IMR-90 (cell line): ENCODE measurements around the gene CFAP61. TPM values are rescaled to one million over a fixed set of nuclear protein-coding genes. Genes with fewer than 3 reads are reported as not detected.

Source experiments
- ATAC-seq: fragments of 200-7000 bp; cut with Tn5 transposase; 2 replicates; pipeline ENCODE4 v1.9.1; 2020; ENCODE audit warnings: low read depth, mild to moderate bottlenecking, moderate library complexity
- BruUV-seq: library from RNA; stranded (reverse); fragments of 400-500 nt; replicated peaks from 2 replicates; lab custom pipeline; 2021; lab: Mats Ljungman, UMichigan
- CTCF ChIA-PET: fragments of 300-600 bp; formaldehyde crosslinking; extraction: SDS; loops from one replicate; lab custom pipeline; 2021; ENCODE audit warnings: antibody characterized with exemption; lab: Yijun Ruan, JAX
- POLR2A ChIA-PET: fragments of 300-600 bp; sonication (Branson Sonifier 250); formaldehyde crosslinking; loops from one replicate; lab custom pipeline; 2022; ENCODE audit warnings: antibody characterized with exemption; ENCODE audit not compliant: unreplicated experiment; lab: Charles Lee
- DNase-seq: peaks from one replicate; pipeline ENCODE4 v3.0.0; 2013
- H2AFZ ChIP-seq: replicated peaks from 2 replicates; pipeline ENCODE3; 2013; ENCODE audit warnings: low read length, mild to moderate bottlenecking; ENCODE audit not compliant: poor library complexity
- H2AK5ac ChIP-seq: 2 replicates; pipeline ENCODE4 v1.6.1; 2013; ENCODE audit warnings: low read depth, low read length, inconsistent platforms
- H2AK9ac ChIP-seq: replicated peaks from 2 replicates; pipeline ENCODE3; 2013; ENCODE audit warnings: mild to moderate bottlenecking, low read depth, low read length, moderate library complexity; ENCODE audit not compliant: poor library complexity
- H2BK120ac ChIP-seq: 2 replicates; pipeline ENCODE4 v1.6.1; 2013; ENCODE audit warnings: low read depth, low read length, inconsistent platforms
- H2BK15ac ChIP-seq: 3 replicates; pipeline ENCODE4 v1.6.1; 2013; ENCODE audit warnings: low read depth, low read length, inconsistent platforms
- H2BK20ac ChIP-seq: 2 replicates; pipeline ENCODE4 v1.6.1; 2013; ENCODE audit warnings: low read depth, mild to moderate bottlenecking, inconsistent platforms, low read length, moderate library complexity
- H2BK5ac ChIP-seq: 2 replicates; pipeline ENCODE4 v1.6.1; 2013; ENCODE audit warnings: mild to moderate bottlenecking, low read depth, low read length, inconsistent platforms; ENCODE audit not compliant: poor library complexity, severe bottlenecking
- H3K14ac ChIP-seq: replicated peaks from 2 replicates; pipeline ENCODE4 v1.6.1; 2013; ENCODE audit warnings: low read depth, low read length, inconsistent platforms
- H3K18ac ChIP-seq: 2 replicates; pipeline ENCODE4 v1.6.1; 2013; ENCODE audit warnings: low read depth, low read length, control low read depth
- H3K23ac ChIP-seq: 2 replicates; pipeline ENCODE4 v1.6.1; 2013; ENCODE audit warnings: low read depth, low read length, inconsistent platforms
- H3K27ac ChIP-seq: 2 replicates; pipeline ENCODE4 v1.5.1; 2013; ENCODE audit warnings: mild to moderate bottlenecking, control low read depth, low read length; ENCODE audit not compliant: insufficient read depth
- H3K27me3 ChIP-seq: 2 replicates; pipeline ENCODE4 v1.6.1; 2013; ENCODE audit warnings: low read length; ENCODE audit not compliant: control insufficient read depth, insufficient read depth
- H3K36me3 ChIP-seq: 2 replicates; pipeline ENCODE4 v1.6.1; 2013; ENCODE audit warnings: low read length, mixed read lengths; ENCODE audit not compliant: control insufficient read depth, insufficient read depth
- H3K4ac ChIP-seq: 2 replicates; pipeline ENCODE4 v1.6.1; 2013; ENCODE audit warnings: low read depth, low read length, inconsistent platforms
- H3K4me1 ChIP-seq: 2 replicates; pipeline ENCODE4 v1.6.1; 2013; ENCODE audit warnings: low read length, mixed read lengths; ENCODE audit not compliant: control insufficient read depth, insufficient read depth
- H3K4me2 ChIP-seq: 2 replicates; pipeline ENCODE4 v1.6.1; 2013; ENCODE audit warnings: low read depth, mild to moderate bottlenecking, control low read depth, low read length, moderate library complexity
- H3K4me3 ChIP-seq: 2 replicates; pipeline ENCODE4 v1.5.1; 2013; ENCODE audit warnings: low read depth, mild to moderate bottlenecking, control low read depth, low read length, moderate library complexity; ENCODE audit not compliant: insufficient read depth
- H3K56ac ChIP-seq: 2 replicates; pipeline ENCODE4 v1.6.1; 2013; ENCODE audit warnings: low read length, inconsistent platforms; ENCODE audit not compliant: insufficient read depth; ENCODE audit errors: extremely low read depth
- H3K79me1 ChIP-seq, 2 experiments: 2 replicates each; pipeline ENCODE4 v1.6.1; 2013; ENCODE audit warnings: low read length in 2 of 2, inconsistent platforms in 1 of 2, low read depth in 1 of 2
- H3K9ac ChIP-seq: 2 replicates; pipeline ENCODE4 v1.6.1; 2013; ENCODE audit warnings: low read depth, low read length, control low read depth
- H3K9me1 ChIP-seq: 2 replicates; pipeline ENCODE4 v1.6.1; 2013; ENCODE audit warnings: low read length, inconsistent platforms; ENCODE audit not compliant: insufficient read depth
- H3K9me3 ChIP-seq: 2 replicates; pipeline ENCODE4 v1.6.1; 2013; ENCODE audit warnings: low read length; ENCODE audit not compliant: control insufficient read depth, insufficient read depth
- H4K20me1 ChIP-seq: 2 replicates; pipeline ENCODE4 v1.6.1; 2013; ENCODE audit warnings: low read length, inconsistent platforms; ENCODE audit not compliant: insufficient read depth
- H4K5ac ChIP-seq: 2 replicates; pipeline ENCODE4 v1.6.1; 2013; ENCODE audit warnings: mild to moderate bottlenecking, low read depth, low read length, control low read depth
- H4K8ac ChIP-seq, 2 experiments: 2 replicates each; pipeline ENCODE4 v1.6.1; 2013; ENCODE audit warnings: low read depth in 2 of 2, low read length in 2 of 2, control low read depth in 1 of 2, inconsistent platforms in 1 of 2
- H4K91ac ChIP-seq: 2 replicates; pipeline ENCODE4 v1.6.1; 2013; ENCODE audit warnings: low read depth, low read length, inconsistent platforms; ENCODE audit not compliant: insufficient read depth
- BHLHE40 ChIP-seq: fragments of 150-350 bp; IDR thresholded peaks from 2 replicates; pipeline ENCODE4 v1.6.1; 2016; ENCODE audit warnings: mild to moderate bottlenecking, low read depth, low read length
- CHD1 ChIP-seq: IDR thresholded peaks from 2 replicates; pipeline ENCODE4 v1.6.1; 2012; ENCODE audit warnings: low read depth, low read length, improper control_type of control experiment
- MAZ ChIP-seq: IDR thresholded peaks from 2 replicates; pipeline ENCODE4 v1.6.1; 2012; ENCODE audit warnings: low read depth, mild to moderate bottlenecking, low read length, improper control_type of control experiment, moderate library complexity, borderline replicate concordance
- MXI1 ChIP-seq: IDR thresholded peaks from 2 replicates; pipeline ENCODE4 v1.6.1; 2012; ENCODE audit warnings: low read depth, mild to moderate bottlenecking, low read length, moderate library complexity, borderline replicate concordance
- NFE2L2 ChIP-seq: fragments of 150-350 bp; IDR thresholded peaks from 2 replicates; pipeline ENCODE4 v1.6.1; 2016; ENCODE audit warnings: low read depth, mild to moderate bottlenecking, low read length
- RCOR1 ChIP-seq: IDR thresholded peaks from 2 replicates; pipeline ENCODE4 v1.6.1; 2012; ENCODE audit warnings: mild to moderate bottlenecking, low read length, improper control_type of control experiment; ENCODE audit not compliant: insufficient replicate concordance
- RFX5 ChIP-seq: IDR thresholded peaks from 2 replicates; pipeline ENCODE4 v1.8.0; 2012; ENCODE audit warnings: low read depth, mild to moderate bottlenecking, low read length, moderate library complexity
- SMC3 ChIP-seq: fragments of 150-350 bp; IDR thresholded peaks from 2 replicates; pipeline ENCODE4 v1.6.1; 2016; ENCODE audit warnings: low read depth, mild to moderate bottlenecking, antibody characterized with exemption, low read length, moderate library complexity
- WGBS, 2 experiments: methylation state at CpG; one replicate each; pipeline versions ENCODE4 v1.1.5 to v1.1.7; 2013; ENCODE audit warnings: missing lambda C conversion rate in 2 of 2; ENCODE audit not compliant: insufficient read length in 1 of 2; ENCODE audit errors: extremely low coverage in 2 of 2; 5-methylcytosine and 5-hydroxymethylcytosine counted together
- dilution Hi-C: fragments of 300-500 bp; cut with HindIII; formaldehyde crosslinking; loops from one replicate; pipeline ENCODE4 v1.14.3; 2018; ENCODE audit warnings: low sequenced_read_pairs; ENCODE audit not compliant: unreplicated experiment
- in situ Hi-C: fragments of 300-500 bp; cut with MboI; formaldehyde crosslinking; loops from 3 replicates; pipeline ENCODE4 v1.14.3; 2019; ENCODE audit warnings: low sequenced_read_pairs, inconsistent platforms, mixed read lengths
- intact Hi-C: fragments of 100-400 bp; cut with micrococcal nuclease; formaldehyde crosslinking; loops from 2 replicates; pipeline ENCODE4 v1.10.0; 2022
- polyA plus RNA-seq, 3 experiments: library from polyadenylated mRNA; depleted of rRNA; stranded (reverse); fragments of >200 nt; gene quantifications; 2 replicates each; pipeline ENCODE4 v1.2.3, GENCODE V29; 2012; ENCODE audit warnings: low replicate concordance in 1 of 3
- total RNA-seq: library from RNA; depleted of rRNA; stranded (reverse); fragments of >200 nt; gene quantifications from 2 replicates; pipeline ENCODE4 v1.2.3, GENCODE V29; 2012
- TF ChIP-seq, protein P1 (sequence below): fragments of 150-350 bp; IDR thresholded peaks from 2 replicates; pipeline ENCODE4 v1.6.1; 2017; ENCODE audit warnings: mild to moderate bottlenecking, antibody characterized with exemption, low read length, low read depth
- TF ChIP-seq, protein P2 (sequence below): fragments of 150-350 bp; IDR thresholded peaks from 2 replicates; pipeline ENCODE4 v1.6.1; 2016; ENCODE audit warnings: low read depth, mild to moderate bottlenecking, low read length, moderate library complexity, borderline replicate concordance

Gene CFAP61
- total and polyA plus RNA-seq, 2 of the 4 experiments (the other 2 are of a cell fraction), result 0.07 TPM; not detected in 1

DNA sequence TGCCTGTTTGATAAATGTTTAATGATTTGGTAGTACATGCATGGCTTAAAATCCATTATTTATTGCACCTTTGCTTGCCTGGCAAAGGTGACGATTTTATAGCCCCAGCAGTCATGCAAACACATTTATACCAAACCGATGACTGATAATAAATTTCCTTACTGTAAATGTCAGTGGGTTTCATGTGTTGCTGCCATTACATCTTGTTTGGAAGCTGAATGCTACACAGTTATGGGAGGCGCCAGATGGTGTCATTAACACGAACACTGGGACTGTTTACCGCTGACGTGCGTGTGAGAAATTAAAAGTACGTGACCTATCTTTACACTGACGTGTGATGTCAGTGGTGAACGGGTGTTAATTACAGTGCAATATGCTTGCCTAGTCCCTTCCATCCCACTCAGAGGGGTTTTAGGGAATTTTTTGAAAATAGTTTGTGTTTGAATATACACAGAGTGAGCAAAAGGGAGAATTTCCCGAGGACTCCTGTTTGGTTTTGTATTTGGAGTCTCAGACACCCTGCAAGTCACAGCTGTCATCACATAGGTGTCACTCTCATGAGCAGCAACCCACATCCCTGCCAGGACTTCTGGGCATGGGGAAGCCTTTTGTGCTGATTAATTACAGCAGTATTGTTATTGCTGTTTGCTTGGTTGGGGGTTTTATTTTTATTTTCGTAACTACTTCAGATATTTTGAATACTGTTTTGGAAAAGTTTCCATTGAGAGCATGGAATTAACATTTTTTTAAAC lies 163.8 kb downstream of the CFAP61 start:
- no peak overlapping the region for H4K8ac ChIP-seq
- H4K20me1 ChIP-seq, result no peaks in the 10 kb centered on the region; the same call in 1 of the 2 replicates
- no peak for DNase-seq
- no peak overlapping the region for H3K4me3 ChIP-seq
- no peak overlapping the region for H3K4ac ChIP-seq
- no peak for TF ChIP-seq MAZ
- no peak for TF ChIP-seq CHD1
- TF ChIP-seq RFX5, result no peak
- no peak for TF ChIP-seq BHLHE40
- TF ChIP-seq SMC3, result no peak
- TF ChIP-seq MXI1, result no peak
- TF ChIP-seq, protein P1, sequence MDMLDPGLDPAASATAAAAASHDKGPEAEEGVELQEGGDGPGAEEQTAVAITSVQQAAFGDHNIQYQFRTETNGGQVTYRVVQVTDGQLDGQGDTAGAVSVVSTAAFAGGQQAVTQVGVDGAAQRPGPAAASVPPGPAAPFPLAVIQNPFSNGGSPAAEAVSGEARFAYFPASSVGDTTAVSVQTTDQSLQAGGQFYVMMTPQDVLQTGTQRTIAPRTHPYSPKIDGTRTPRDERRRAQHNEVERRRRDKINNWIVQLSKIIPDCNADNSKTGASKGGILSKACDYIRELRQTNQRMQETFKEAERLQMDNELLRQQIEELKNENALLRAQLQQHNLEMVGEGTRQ, result no peak
- TF ChIP-seq, protein P2, sequence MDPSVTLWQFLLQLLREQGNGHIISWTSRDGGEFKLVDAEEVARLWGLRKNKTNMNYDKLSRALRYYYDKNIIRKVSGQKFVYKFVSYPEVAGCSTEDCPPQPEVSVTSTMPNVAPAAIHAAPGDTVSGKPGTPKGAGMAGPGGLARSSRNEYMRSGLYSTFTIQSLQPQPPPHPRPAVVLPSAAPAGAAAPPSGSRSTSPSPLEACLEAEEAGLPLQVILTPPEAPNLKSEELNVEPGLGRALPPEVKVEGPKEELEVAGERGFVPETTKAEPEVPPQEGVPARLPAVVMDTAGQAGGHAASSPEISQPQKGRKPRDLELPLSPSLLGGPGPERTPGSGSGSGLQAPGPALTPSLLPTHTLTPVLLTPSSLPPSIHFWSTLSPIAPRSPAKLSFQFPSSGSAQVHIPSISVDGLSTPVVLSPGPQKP, result no peak
- TF ChIP-seq NFE2L2, result no peak
- no peak for TF ChIP-seq RCOR1
- no peak for ATAC-seq
- H3K56ac ChIP-seq, result no peak overlapping the region
- no peak overlapping the region for H3K18ac ChIP-seq
- H2AK5ac ChIP-seq, result no peak overlapping the region
- no TSS peak for BruUV-seq
- POLR2A ChIA-PET, result no interaction called here
- no peak overlapping the region for H2AFZ ChIP-seq
- no peak overlapping the region for H2BK15ac ChIP-seq
- no peak overlapping the region for H3K14ac ChIP-seq
- no peak overlapping the region for H2BK20ac ChIP-seq
- no peaks in the 10 kb centered on the region; the same call in 1 of the 2 replicates for H3K27me3 ChIP-seq
- dilution Hi-C loops (no loop called here), in situ Hi-C loops (no loop called here), intact Hi-C loops (no loop called here)
- H3K9me3 ChIP-seq, result no peaks in the 10 kb centered on the region
- CTCF ChIA-PET, result interaction anchor here (0.6 kb wide), 1 partner anchor 1988 kb away, joined by 3 read pairs; no protein-coding TSS in a partner anchor
- H3K27ac ChIP-seq, result no peak overlapping the region
- no peak overlapping the region for H4K91ac ChIP-seq
- no peak overlapping the region for H4K5ac ChIP-seq
- no peak overlapping the region for H2BK5ac ChIP-seq
- no peaks in the 10 kb centered on the region for H3K79me1 ChIP-seq
- H3K36me3 ChIP-seq, result no peaks in the 10 kb centered on the region
- no peak overlapping the region for H2AK9ac ChIP-seq
- H3K9me1 ChIP-seq, result no peaks in the 10 kb centered on the region
- H3K23ac ChIP-seq, result no peak overlapping the region
- no peak overlapping the region for H3K4me2 ChIP-seq
- no CpG with 5 or more reads among the region's 12 CpGs for WGBS, 2 experiments
- H3K4me1 ChIP-seq, result no peaks in the 10 kb centered on the region
- H2BK120ac ChIP-seq, result no peak overlapping the region
- H3K9ac ChIP-seq, result no peak overlapping the region
